H9 (cell line): ENCODE results near the gene ARPIN. TPM values are rescaled to one million over a fixed set of nuclear protein-coding genes. Genes with fewer than 3 reads are reported as not detected.

Experiments
- DNase-seq: peaks from one replicate; pipeline ENCODE4 v3.0.0-alpha.2; 2017
- H2AFZ ChIP-seq: one replicate; pipeline ENCODE4 v1.6.1; 2013; ENCODE audit warnings: mild to moderate bottlenecking, low read length, control low read depth, moderate library complexity
- H2AK5ac ChIP-seq: 2 replicates; pipeline ENCODE4 v1.6.1; 2013; ENCODE audit warnings: low read length, control low read depth, mixed read lengths; ENCODE audit not compliant: insufficient read length
- H2BK120ac ChIP-seq: one replicate; pipeline ENCODE4 v1.6.1; 2013; ENCODE audit warnings: low read depth, mild to moderate bottlenecking, low read length, control low read depth, inconsistent platforms; ENCODE audit not compliant: poor library complexity, severe bottlenecking
- H2BK12ac ChIP-seq: 2 replicates; pipeline ENCODE4 v1.6.1; 2013; ENCODE audit warnings: low read length, control low read depth, mixed read lengths, low read depth; ENCODE audit not compliant: insufficient read length
- H2BK15ac ChIP-seq: 2 replicates; pipeline ENCODE4 v1.6.1; 2013; ENCODE audit warnings: low read depth, low read length, control low read depth
- H2BK20ac ChIP-seq: one replicate; pipeline ENCODE4 v1.6.1; 2013; ENCODE audit warnings: low read depth, mild to moderate bottlenecking, low read length, control low read depth, inconsistent platforms; ENCODE audit not compliant: poor library complexity, severe bottlenecking
- H2BK5ac ChIP-seq: 2 replicates; pipeline ENCODE4 v1.6.1; 2013; ENCODE audit warnings: low read length, control low read depth, mixed read lengths; ENCODE audit not compliant: insufficient read length
- H3K14ac ChIP-seq: 2 replicates; pipeline ENCODE4 v1.6.1; 2013; ENCODE audit warnings: low read length, control low read depth; ENCODE audit not compliant: insufficient read depth
- H3K18ac ChIP-seq: 2 replicates; pipeline ENCODE4 v1.6.1; 2013; ENCODE audit warnings: low read depth, mild to moderate bottlenecking, mixed read lengths, low read length, control low read depth; ENCODE audit not compliant: insufficient read length
- H3K23ac ChIP-seq: 2 replicates; pipeline ENCODE4 v1.6.1; 2013; ENCODE audit warnings: low read length, control low read depth, mixed read lengths, low read depth; ENCODE audit not compliant: insufficient read length
- H3K23me2 ChIP-seq: 2 replicates; pipeline ENCODE4 v1.6.1; 2013; ENCODE audit warnings: low read depth, mild to moderate bottlenecking, mixed read lengths, low read length, control low read depth; ENCODE audit not compliant: insufficient read length, poor library complexity, severe bottlenecking
- H3K27ac ChIP-seq: 2 replicates; pipeline ENCODE4 v1.5.1; 2013; ENCODE audit warnings: low read length, control low read depth, mixed read lengths, low read depth; ENCODE audit not compliant: insufficient read length
- H3K27me3 ChIP-seq: 2 replicates; pipeline ENCODE4 v1.6.1; 2013; ENCODE audit warnings: low read length, control low read depth, inconsistent platforms; ENCODE audit not compliant: insufficient read depth
- H3K4ac ChIP-seq: 2 replicates; pipeline ENCODE4 v1.6.1; 2013; ENCODE audit warnings: low read depth, mild to moderate bottlenecking, control low read depth, inconsistent platforms, low read length, moderate library complexity
- H3K4me1 ChIP-seq: 2 replicates; pipeline ENCODE4 v1.6.1; 2013; ENCODE audit warnings: low read length, control low read depth, inconsistent platforms; ENCODE audit not compliant: insufficient read depth
- H3K4me2 ChIP-seq: 2 replicates; pipeline ENCODE4 v1.6.1; 2013; ENCODE audit warnings: low read length, control low read depth, mixed read lengths; ENCODE audit not compliant: insufficient read length, insufficient read depth
- H3K56ac ChIP-seq: 2 replicates; pipeline ENCODE4 v1.6.1; 2013; ENCODE audit warnings: low read depth, mild to moderate bottlenecking, mixed read lengths, low read length, control low read depth; ENCODE audit not compliant: insufficient read length
- H3K79me1 ChIP-seq: 2 replicates; pipeline ENCODE4 v1.6.1; 2013; ENCODE audit warnings: low read depth, mild to moderate bottlenecking, moderate library complexity, low read length, control low read depth, inconsistent platforms; ENCODE audit not compliant: insufficient read depth, poor library complexity, severe bottlenecking
- H3K79me2 ChIP-seq: 2 replicates; pipeline ENCODE4 v1.6.1; 2013; ENCODE audit warnings: low read length, control low read depth, inconsistent platforms; ENCODE audit not compliant: insufficient read depth
- H3K9ac ChIP-seq: 2 replicates; pipeline ENCODE4 v1.6.1; 2013; ENCODE audit warnings: low read length, control low read depth, mixed read lengths; ENCODE audit not compliant: insufficient read length; ENCODE audit errors: extremely low read depth
- H3K9me3 ChIP-seq: one replicate; pipeline ENCODE4 v1.6.1; 2013; ENCODE audit warnings: low read depth, low read length, inconsistent platforms; ENCODE audit not compliant: control insufficient read depth
- H3T11ph ChIP-seq: one replicate; pipeline ENCODE4 v1.6.1; 2013; ENCODE audit warnings: mild to moderate bottlenecking, low read length, control low read depth, inconsistent platforms
- H4K20me1 ChIP-seq: one replicate; pipeline ENCODE4 v1.6.1; 2013; ENCODE audit not compliant: control insufficient read depth, insufficient read length, insufficient read depth
- H4K5ac ChIP-seq: 2 replicates; pipeline ENCODE4 v1.6.1; 2013; ENCODE audit warnings: low read depth, mild to moderate bottlenecking, mixed read lengths, low read length, control low read depth; ENCODE audit not compliant: insufficient read length
- H4K8ac ChIP-seq: replicated peaks from 2 replicates; pipeline ENCODE4 v1.6.1; 2013; ENCODE audit warnings: low read length, control low read depth, mixed read lengths, low read depth; ENCODE audit not compliant: insufficient read length
- H4K91ac ChIP-seq: 2 replicates; pipeline ENCODE4 v1.6.1; 2013; ENCODE audit warnings: low read depth, mild to moderate bottlenecking, moderate library complexity, mixed read lengths, low read length, control low read depth; ENCODE audit not compliant: insufficient read length
- H3K27ac Mint-ChIP-seq, 3 experiments: 2 replicates in 2 of 3; 3 replicates in 1 of 3; pipeline ENCODE4 v1.8.0; 2020 to 2021; ENCODE audit warnings: mixed read lengths in 3 of 3, mild to moderate bottlenecking in 1 of 3, moderate library complexity in 1 of 3
- H3K27me3 Mint-ChIP-seq: 2 replicates; pipeline ENCODE4 v1.8.0; 2021; ENCODE audit warnings: low read depth, mild to moderate bottlenecking, moderate library complexity, mixed read lengths
- H3K36me3 Mint-ChIP-seq, 3 experiments: 2 replicates in 2 of 3; 3 replicates in 1 of 3; pipeline ENCODE4 v1.8.0; 2020 to 2021; ENCODE audit warnings: low read depth in 3 of 3, mixed read lengths in 3 of 3; ENCODE audit not compliant: insufficient read depth in 1 of 3
- H3K4me1 Mint-ChIP-seq, 2 experiments: 2 replicates each; pipeline ENCODE4 v1.8.0; 2020; ENCODE audit warnings: mixed read lengths in 2 of 2
- H3K4me3 Mint-ChIP-seq, 2 experiments: 2 replicates in 1 of 2; 3 replicates in 1 of 2; pipeline ENCODE4 v1.8.0; 2020 to 2021; ENCODE audit warnings: mild to moderate bottlenecking in 2 of 2, mixed read lengths in 2 of 2, moderate library complexity in 1 of 2
- H3K9me3 Mint-ChIP-seq, 2 experiments: 2 replicates in 1 of 2; 3 replicates in 1 of 2; pipeline ENCODE4 v1.8.0; 2020; ENCODE audit warnings: mild to moderate bottlenecking in 2 of 2, mixed read lengths in 2 of 2, moderate library complexity in 1 of 2
- CTCF ChIP-seq: fragments of 200-600 bp; sonication (generic); conservative IDR thresholded peaks from 3 replicates; pipeline ENCODE4 v1.8.0; 2021; ENCODE audit warnings: antibody characterized with exemption, mild to moderate bottlenecking
- WGBS: extraction: QIAGEN DNeasy Blood & Tissue Kit; methylation state at CpG from one replicate; pipeline ENCODE4 v1.1.7; 2013; ENCODE audit warnings: missing lambda C conversion rate, low lambda C conversion rate, mixed read lengths; ENCODE audit not compliant: insufficient read length; ENCODE audit errors: extremely low coverage; 5-methylcytosine and 5-hydroxymethylcytosine counted together
- total RNA-seq: library from RNA; stranded (reverse); gene quantifications from 2 replicates; pipeline ENCODE4 v1.2.1, GENCODE V29; 2021

Gene ARPIN
- total RNA-seq, 1 experiment from 2014 or later: 6.4 TPM

GRCh38 chr15:89880727-89881126 lies 32.0 kb downstream of the ARPIN start:
- Histone ChIP-seq H3K23ac (no peak overlapping the region), H3K9ac (no peak overlapping the region), H2BK5ac (no peak overlapping the region), H4K20me1 (no peaks in the 10 kb centered on the region), H2BK15ac (no peak overlapping the region), H3K79me2 (no peaks in the 10 kb centered on the region), H3K27ac (no peak overlapping the region), H3K4ac (no peak overlapping the region), H3K9me3 (no peaks in the 10 kb centered on the region), H3K14ac (no peak overlapping the region), H2AK5ac (no peak overlapping the region), H2BK120ac (no peak overlapping the region), H3T11ph (no peak overlapping the region), H3K56ac (no peak overlapping the region), H2AFZ (no peak overlapping the region), H4K8ac (no peak overlapping the region), H4K91ac (no peak overlapping the region), H3K79me1 (no peaks in the 10 kb centered on the region), H3K23me2 (no peaks in the 10 kb centered on the region), H3K4me2 (no peak overlapping the region), H4K5ac (no peak overlapping the region), H3K18ac (no peak overlapping the region), H3K4me1 (no peaks in the 10 kb centered on the region), H3K27me3 (no peaks in the 10 kb centered on the region), H2BK12ac (no peak overlapping the region), H2BK20ac (no peak overlapping the region)
- TF ChIP-seq CTCF: no peak
- peaks cover 0 to 5% of the 10 kb centered on the region in 2 experiments; a peak in 2 of 4 replicates for H3K4me1 Mint-ChIP-seq
- H3K36me3 Mint-ChIP-seq: peaks cover 4 to 49% (median 40%) of the 10 kb centered on the region in 3 experiments; a peak in 6 of 7 replicates
- no peaks in the 10 kb centered on the region for H3K27me3 Mint-ChIP-seq
- H3K27ac Mint-ChIP-seq: no peak overlapping the region
- no peak for DNase-seq
- H3K9me3 Mint-ChIP-seq: no peaks in the 10 kb centered on the region
- no CpG with 5 or more reads among the region's 1 CpG for WGBS
- H3K4me3 Mint-ChIP-seq: no peak overlapping the region
